Psoas muscle (tissue), 8 donors: ENCODE results near the gene NEU4. TPM values are rescaled to one million over a fixed set of nuclear protein-coding genes. Genes with fewer than 3 reads are reported as not detected.

ENCODE experiments used
- ATAC-seq, 4 donors: fragments of 200-7000 bp; cut with Tn5 transposase; one replicate each; pipeline ENCODE4 v1.9.1; 2020; ENCODE audit warnings: moderate library complexity in 3 of 4, mild to moderate bottlenecking in 2 of 4
- DNase-seq, 2 donors: peaks; one replicate each; pipeline ENCODE4 v3.0.0-alpha.2; 2020
- H3K27ac ChIP-seq: fragments of 200-600 bp; one replicate; pipeline ENCODE4 v1.8.0; 2022
- H3K27me3 ChIP-seq, 3 donors: fragments of 200-600 bp in 1 of 3; one replicate each; pipeline versions ENCODE4 v1.6.1 to v1.8.0; 2013 to 2022; ENCODE audit warnings: low read length in 2 of 3, mild to moderate bottlenecking in 2 of 3, moderate library complexity in 1 of 3; ENCODE audit not compliant: insufficient read depth in 3 of 3
- H3K36me3 ChIP-seq, 2 donors: fragments of 200-600 bp in 1 of 2; one replicate each; pipeline versions ENCODE4 v1.6.1 to v1.8.0; 2013 to 2022; ENCODE audit warnings: low read depth in 1 of 2, mild to moderate bottlenecking in 1 of 2, moderate library complexity in 1 of 2; ENCODE audit not compliant: insufficient read depth in 1 of 2
- H3K4me1 ChIP-seq: fragments of 200-600 bp; one replicate; pipeline ENCODE4 v1.8.0; 2022
- H3K4me3 ChIP-seq: fragments of 200-600 bp; one replicate; pipeline ENCODE4 v1.8.0; 2022; ENCODE audit warnings: mild to moderate bottlenecking
- H3K9me3 ChIP-seq: fragments of 200-600 bp; one replicate; pipeline ENCODE4 v1.8.0; 2022
- WGBS, 3 donors: extraction: QIAGEN DNeasy Blood & Tissue Kit; methylation state at CpG; one replicate each; pipeline versions ENCODE4 v1.1.6 to v1.1.7; 2013; 5-methylcytosine and 5-hydroxymethylcytosine counted together
- intact Hi-C, 2 donors: fragments of 100-400 bp; cut with DNase I; formaldehyde crosslinking; loops; one replicate each; pipeline versions ENCODE4 v1.11.0 to v1.14.2; 2022
- polyA plus RNA-seq, 3 donors: library from polyadenylated mRNA; stranded (reverse); fragments of 200-250 nt; gene quantifications; one replicate each; pipeline ENCODE4 v1.2.3, GENCODE V29; 2013
- total RNA-seq, 4 donors: library from RNA; stranded (reverse); fragmentation: NEBNext Ultra II Directional in 2 of 4; extraction: Animal tissue kit (Norgen Biotek cat#: 25700) in 2 of 4; gene quantifications; one replicate each; pipeline versions ENCODE4 v1.2.1 to v1.2.4, GENCODE V29; 2021 to 2023
- TF ChIP-seq, protein P1 (sequence below): fragments of 200-600 bp; IDR thresholded peaks from one replicate; pipeline ENCODE4 v1.8.0; 2022; ENCODE audit warnings: antibody characterized with exemption
- donor health status: healthy with polysubstance abuse.
- donor health status: DM: no; HTN: no; CAD: no; lungs with moderate emphysema.
- donor health status: Bipolar disorder and iron deficiency.
- donor health status: healthy.
- donor health status: DM: yes; HTN: yes; CAD: no.
- donor health status: DM: no; HTN: no; CAD: no.
- donor health status: DM: no; HTN: no; CAD: no.
- donor health status: DM: yes; HTN: yes; CAD: no.

NEU4 gene
- total and polyA plus RNA-seq, 7 donors: 0.44 to 54.6 (median 7.5) TPM

DNA sequence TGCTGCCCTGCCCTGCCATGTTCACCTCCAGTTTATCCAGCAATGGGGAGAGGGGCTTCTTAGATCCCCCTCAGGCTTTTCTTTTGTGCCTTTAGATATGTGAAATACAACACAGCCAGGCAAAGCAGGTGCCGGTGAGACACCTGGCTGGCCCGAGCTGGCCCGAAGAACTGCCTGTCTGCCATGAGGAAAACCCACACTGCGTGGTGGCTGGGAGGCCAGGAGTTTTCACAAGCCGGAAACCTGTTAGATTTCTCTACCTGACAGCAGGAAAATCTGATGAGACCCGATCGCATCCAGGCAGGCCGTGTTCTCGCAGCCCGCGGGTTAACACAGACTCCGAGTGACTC is 38.1 kb upstream of the NEU4 start:
- H3K27me3 ChIP-seq: peaks cover 0 to 20% (median 4%) of the 10 kb centered on the region in 3 donors
- 82 to 92% (median 86%) methylated on average over 12 of the region's 12 CpGs for WGBS, 3 donors
- H3K4me3 ChIP-seq: no peak overlapping the region
- H3K27ac ChIP-seq: no peak overlapping the region
- DNase-seq (no peak), ATAC-seq (peak in 1 of 4 donors; percentile 4)
- no peaks in the 10 kb centered on the region for H3K9me3 ChIP-seq
- intact Hi-C loops: no loop called here
- TF ChIP-seq, protein P1, sequence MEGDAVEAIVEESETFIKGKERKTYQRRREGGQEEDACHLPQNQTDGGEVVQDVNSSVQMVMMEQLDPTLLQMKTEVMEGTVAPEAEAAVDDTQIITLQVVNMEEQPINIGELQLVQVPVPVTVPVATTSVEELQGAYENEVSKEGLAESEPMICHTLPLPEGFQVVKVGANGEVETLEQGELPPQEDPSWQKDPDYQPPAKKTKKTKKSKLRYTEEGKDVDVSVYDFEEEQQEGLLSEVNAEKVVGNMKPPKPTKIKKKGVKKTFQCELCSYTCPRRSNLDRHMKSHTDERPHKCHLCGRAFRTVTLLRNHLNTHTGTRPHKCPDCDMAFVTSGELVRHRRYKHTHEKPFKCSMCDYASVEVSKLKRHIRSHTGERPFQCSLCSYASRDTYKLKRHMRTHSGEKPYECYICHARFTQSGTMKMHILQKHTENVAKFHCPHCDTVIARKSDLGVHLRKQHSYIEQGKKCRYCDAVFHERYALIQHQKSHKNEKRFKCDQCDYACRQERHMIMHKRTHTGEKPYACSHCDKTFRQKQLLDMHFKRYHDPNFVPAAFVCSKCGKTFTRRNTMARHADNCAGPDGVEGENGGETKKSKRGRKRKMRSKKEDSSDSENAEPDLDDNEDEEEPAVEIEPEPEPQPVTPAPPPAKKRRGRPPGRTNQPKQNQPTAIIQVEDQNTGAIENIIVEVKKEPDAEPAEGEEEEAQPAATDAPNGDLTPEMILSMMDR: no peak
- H3K4me1 ChIP-seq: peaks cover 10% of the 10 kb centered on the region
- no peaks in the 10 kb centered on the region for H3K36me3 ChIP-seq

DNA sequence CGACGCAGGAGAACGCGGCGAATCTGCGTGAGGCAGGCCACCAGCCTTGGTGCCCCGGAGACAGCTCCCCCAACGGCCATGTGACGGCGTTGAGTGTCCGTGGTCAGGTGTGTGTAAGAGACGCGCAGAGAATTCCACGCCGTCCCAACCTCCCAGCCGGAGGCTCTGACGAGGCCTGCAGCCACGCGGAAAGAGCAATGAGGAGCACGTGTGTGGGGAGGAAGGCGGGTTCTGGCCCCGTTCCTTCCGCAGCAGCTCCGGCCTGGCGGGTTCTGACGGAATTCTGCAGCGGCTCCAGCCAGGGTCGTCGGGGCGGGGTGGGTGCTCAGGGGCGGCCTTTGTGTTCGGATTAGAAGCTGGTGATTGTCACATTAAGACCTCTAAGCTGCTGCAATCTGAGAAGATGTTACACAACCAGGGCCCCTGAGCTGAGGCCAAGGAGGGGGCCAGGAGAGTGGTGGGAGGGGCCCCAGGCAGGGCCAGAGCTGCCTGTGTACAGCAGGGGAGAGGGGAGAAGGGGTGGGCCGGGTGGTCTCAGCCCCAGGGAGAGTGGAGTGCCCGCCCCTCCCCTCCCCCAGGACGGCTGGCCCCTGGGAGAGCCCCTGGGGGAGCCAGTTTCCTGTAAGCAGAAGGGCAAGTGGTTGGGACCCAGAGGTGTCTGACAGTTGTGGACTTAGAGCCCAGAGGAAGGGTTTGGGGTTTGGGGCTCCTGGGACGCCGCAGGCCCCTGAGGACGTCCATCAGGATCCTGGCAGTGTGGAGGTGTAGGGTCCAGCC is 37.5 kb upstream of the NEU4 start:
- WGBS, 3 donors: 31 to 47% (median 36%) methylated on average over 37 to 38 of the region's 38 CpGs
- peaks cover 0 to 20% (median 4%) of the 10 kb centered on the region in 3 donors for H3K27me3 ChIP-seq

DNA sequence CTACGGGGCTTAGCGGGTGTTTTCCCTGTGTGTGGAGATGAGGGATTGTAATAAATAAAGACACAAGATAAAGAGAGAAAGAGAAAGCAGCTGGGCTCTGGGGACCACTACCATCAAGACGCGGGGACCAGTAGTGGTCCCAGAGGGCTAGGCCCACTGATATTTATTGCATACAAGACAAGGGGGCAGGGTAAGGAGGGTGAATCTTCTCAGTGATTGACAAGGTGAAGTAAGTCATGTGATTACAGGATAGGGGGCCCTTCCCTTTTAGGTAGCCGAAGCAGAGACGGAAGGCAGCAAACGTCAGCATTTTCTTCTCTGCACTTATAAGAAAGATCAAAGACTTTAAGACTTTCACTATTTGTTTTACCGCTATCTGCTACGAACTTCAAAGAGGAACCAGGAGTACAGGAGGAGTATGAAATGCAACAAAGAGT is 36.9 kb upstream of the NEU4 start:
- H3K27me3 ChIP-seq: peaks cover 0 to 20% (median 4%) of the 10 kb centered on the region in 3 donors
- WGBS, 3 donors: 62 to 72% (median 68%) methylated on average over 9 of the region's 9 CpGs
- H3K4me3 ChIP-seq: no peak overlapping the region
- H3K4me1 ChIP-seq: peaks cover 10% of the 10 kb centered on the region
- no peak overlapping the region for H3K27ac ChIP-seq
- no peaks in the 10 kb centered on the region for H3K9me3 ChIP-seq
- DNase-seq (no peak), ATAC-seq (no peak)
- intact Hi-C loops: no loop called here
- TF ChIP-seq, protein P1: no peak
- no peaks in the 10 kb centered on the region for H3K36me3 ChIP-seq

More for the DNA sequence above, 37.5 kb upstream of the NEU4 start:
- peak; percentile 53 to 87 for DNase-seq
- ATAC-seq: peak; percentile 52 to 82 (median 67)
- Histone ChIP-seq H3K9me3 (no peaks in the 10 kb centered on the region), H3K4me3 (no peak overlapping the region), H3K27ac (no peak overlapping the region), H3K36me3 (no peaks in the 10 kb centered on the region), H3K4me1 (peaks cover 10% of the 10 kb centered on the region)
- intact Hi-C loops: no loop called here
- TF ChIP-seq, protein P1: no peak

DNA sequence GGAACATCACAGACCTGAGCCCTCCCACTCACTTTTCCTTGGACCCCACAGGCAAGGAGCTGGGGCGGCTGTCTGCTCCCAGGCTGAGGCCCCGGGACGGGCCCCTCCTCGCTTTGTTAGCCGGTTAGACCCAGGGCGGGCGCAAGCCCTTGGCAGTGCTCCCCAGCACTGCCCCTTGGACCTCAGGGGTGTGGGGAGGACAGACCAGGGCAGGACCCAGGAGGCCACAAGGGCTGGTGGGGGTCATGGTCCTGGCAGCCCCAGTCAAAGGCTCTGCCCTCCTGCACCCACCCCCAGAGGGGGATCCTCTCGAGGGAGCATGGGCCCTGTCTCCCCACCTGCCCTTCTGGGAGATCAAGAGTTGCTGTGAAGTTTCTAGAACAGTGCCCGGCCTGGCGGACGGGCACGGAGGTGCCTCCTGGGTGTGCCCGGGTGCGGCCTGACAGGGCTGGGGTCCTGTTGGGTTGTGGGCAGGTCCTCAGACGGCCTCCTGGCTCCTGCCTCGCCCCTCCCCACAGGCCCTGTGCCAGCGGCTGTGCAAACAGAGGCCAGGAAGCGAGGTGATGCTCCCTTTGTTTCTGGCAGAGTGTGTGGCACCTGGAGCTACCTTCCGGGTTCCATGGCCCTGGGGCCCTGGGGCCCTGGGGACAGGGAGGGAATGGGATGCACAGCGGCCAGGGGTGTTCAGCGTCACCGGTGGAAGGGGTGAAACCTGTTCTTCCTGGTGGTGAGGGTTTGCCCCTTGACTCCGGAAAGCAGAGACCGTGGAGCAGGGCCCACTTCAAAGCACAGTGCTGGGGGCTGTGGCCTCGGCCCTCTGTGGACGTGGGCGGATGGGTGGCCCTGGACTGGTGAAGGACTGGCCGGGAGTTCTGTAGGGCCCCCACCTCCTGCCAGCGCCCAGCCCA is 35.2 kb upstream of the NEU4 start:
- Histone ChIP-seq H3K36me3 (no peaks in the 10 kb centered on the region), H3K4me3 (no peak overlapping the region), H3K9me3 (no peaks in the 10 kb centered on the region), H3K27me3 (peaks cover 0 to 20% (median 4%) of the 10 kb centered on the region in 3 donors), H3K4me1 (peaks cover 10% of the 10 kb centered on the region), H3K27ac (no peak overlapping the region)
- no peak for DNase-seq
- TF ChIP-seq, protein P1: no peak
- intact Hi-C loops: no loop called here
- no peak for ATAC-seq
- WGBS, 3 donors: 72 to 84% (median 72%) methylated on average over 26 to 29 of the region's 29 CpGs
